SK-N-SH (cell line): ENCODE results near the gene PPP2R5C.

Experiments
- EP300 ChIP-seq, 2 experiments: IDR thresholded peaks; 2 replicates each; pipeline versions ENCODE4 v1.4.0 to v1.6.1; 2012; ENCODE audit warnings: borderline replicate concordance in 1 of 2, low read depth in 1 of 2, low read length in 1 of 2
- MXI1 ChIP-seq: IDR thresholded peaks from 2 replicates; pipeline ENCODE4 v1.6.1; 2012; ENCODE audit warnings: mild to moderate bottlenecking, low read depth, low read length, improper control_type of control experiment
- NRF1 ChIP-seq: IDR thresholded peaks from 2 replicates; pipeline ENCODE4 v1.6.1; 2012; ENCODE audit warnings: low read depth, mild to moderate bottlenecking, low read length
- SIN3A ChIP-seq: IDR thresholded peaks from 2 replicates; pipeline ENCODE4 v1.6.1; 2012; ENCODE audit warnings: low read depth, mild to moderate bottlenecking, low read length, moderate library complexity, borderline replicate concordance
- TF ChIP-seq, protein P1 (sequence below): fragments of 200-600 bp; sonication (generic); IDR thresholded peaks from 2 replicates; pipeline ENCODE4 v1.6.1; 2017; ENCODE audit warnings: antibody characterized with exemption, mild to moderate bottlenecking, moderate library complexity
- TF ChIP-seq, protein P2 (sequence below): IDR thresholded peaks from 2 replicates; pipeline ENCODE4; 2012

DNA sequence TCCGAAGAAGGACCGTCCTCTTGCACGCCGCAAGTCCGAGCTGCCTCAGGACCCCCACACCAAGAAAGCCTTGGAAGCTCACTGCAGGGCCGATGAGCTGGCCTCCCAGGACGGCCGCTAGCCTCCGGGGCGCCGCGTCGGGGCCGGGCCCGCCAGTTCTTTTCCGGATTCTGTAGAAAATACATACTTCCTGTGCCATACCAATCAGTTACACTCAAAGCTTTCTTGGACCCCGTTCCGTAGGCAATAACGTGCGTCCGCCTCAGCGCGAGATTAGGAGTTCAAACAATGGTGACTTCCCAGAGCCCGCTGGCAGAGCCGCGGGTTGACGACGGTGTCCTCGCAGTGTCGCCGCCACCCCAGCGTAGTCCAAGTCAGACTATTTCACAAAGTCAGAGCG lies 163.6 kb downstream of the PPP2R5C start:
- TF ChIP-seq, protein P1, sequence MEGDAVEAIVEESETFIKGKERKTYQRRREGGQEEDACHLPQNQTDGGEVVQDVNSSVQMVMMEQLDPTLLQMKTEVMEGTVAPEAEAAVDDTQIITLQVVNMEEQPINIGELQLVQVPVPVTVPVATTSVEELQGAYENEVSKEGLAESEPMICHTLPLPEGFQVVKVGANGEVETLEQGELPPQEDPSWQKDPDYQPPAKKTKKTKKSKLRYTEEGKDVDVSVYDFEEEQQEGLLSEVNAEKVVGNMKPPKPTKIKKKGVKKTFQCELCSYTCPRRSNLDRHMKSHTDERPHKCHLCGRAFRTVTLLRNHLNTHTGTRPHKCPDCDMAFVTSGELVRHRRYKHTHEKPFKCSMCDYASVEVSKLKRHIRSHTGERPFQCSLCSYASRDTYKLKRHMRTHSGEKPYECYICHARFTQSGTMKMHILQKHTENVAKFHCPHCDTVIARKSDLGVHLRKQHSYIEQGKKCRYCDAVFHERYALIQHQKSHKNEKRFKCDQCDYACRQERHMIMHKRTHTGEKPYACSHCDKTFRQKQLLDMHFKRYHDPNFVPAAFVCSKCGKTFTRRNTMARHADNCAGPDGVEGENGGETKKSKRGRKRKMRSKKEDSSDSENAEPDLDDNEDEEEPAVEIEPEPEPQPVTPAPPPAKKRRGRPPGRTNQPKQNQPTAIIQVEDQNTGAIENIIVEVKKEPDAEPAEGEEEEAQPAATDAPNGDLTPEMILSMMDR, result no peak
- TF ChIP-seq NRF1 (no peak), SIN3A (no peak), EP300 (IDR thresholded peaks at IDR 0.05; ENCODE audit: borderline replicate concordance in 1 of 2, low read depth in 1 of 2, low read length in 1 of 2) (no peak), MXI1 (no peak)
- TF ChIP-seq, protein P2, sequence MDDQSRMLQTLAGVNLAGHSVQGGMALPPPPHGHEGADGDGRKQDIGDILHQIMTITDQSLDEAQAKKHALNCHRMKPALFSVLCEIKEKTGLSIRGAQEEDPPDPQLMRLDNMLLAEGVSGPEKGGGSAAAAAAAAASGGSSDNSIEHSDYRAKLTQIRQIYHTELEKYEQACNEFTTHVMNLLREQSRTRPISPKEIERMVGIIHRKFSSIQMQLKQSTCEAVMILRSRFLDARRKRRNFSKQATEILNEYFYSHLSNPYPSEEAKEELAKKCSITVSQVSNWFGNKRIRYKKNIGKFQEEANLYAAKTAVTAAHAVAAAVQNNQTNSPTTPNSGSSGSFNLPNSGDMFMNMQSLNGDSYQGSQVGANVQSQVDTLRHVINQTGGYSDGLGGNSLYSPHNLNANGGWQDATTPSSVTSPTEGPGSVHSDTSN, result no peak
